HG02884 (cell line): ENCODE measurements around the gene MEAF6.

Source experiments
- ATAC-seq: cut with Tn5 transposase; IDR thresholded peaks from one replicate; pipeline ENCODE4 v1.9.1; 2021; ENCODE audit warnings: mild to moderate bottlenecking, moderate library complexity; ENCODE audit not compliant: unreplicated experiment

Gene MEAF6

DNA sequence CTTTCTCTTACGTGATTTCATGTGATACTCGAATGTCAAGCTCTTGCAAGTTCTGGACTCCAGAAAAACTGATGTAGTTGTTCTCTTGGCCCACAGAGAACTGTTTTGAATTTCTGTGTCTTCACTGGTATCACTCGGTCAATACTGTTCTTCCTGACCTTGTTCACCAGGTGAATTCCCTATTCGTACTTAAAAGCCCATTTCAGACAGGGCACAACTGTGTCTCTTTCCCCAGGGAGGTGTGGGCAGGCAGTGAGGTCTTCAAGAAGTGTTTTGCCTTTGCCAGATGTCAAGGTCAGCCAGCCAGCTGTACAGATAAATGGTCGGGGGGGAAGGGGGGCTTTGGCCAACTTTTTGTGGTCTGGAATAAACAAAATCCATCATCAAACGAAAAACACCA lies 67.7 kb downstream of the MEAF6 start:
- ATAC-seq: no peak

DNA sequence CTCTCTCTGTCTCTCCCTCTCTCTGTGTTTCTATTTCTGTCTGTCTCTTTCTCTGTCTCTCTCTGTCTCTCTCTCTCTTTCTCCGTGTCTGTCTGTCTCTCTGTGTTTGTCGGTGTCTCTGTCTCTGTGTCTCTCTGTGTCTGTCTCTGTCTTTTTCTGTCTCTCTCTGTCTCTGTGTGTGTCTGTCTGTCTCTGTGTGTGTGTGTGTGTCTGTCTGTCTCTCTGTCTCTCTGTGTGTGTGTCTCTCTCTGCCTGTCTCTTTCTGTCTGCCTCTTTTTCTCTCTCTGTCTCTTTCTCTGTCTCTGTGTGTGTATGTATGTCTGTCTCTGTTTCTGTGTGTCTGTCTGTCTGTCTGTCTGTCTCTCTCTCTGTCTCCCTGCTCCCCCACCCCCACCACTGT lies 71.9 kb downstream of the MEAF6 start:
- ATAC-seq: no peak
